HEK293 (cell line): ENCODE data around the gene RSPO4.

Experiments used
- CTCF ChIA-PET: fragments of 350-600 bp; formaldehyde crosslinking; extraction: SDS; loops from one replicate; lab custom pipeline; 2021; ENCODE audit warnings: antibody characterized with exemption; lab: Yijun Ruan, JAX
- POLR2A ChIA-PET: fragments of 300-600 bp; formaldehyde crosslinking; extraction: SDS; loops from one replicate; lab custom pipeline; 2020; ENCODE audit warnings: antibody characterized with exemption, inconsistent platforms; lab: Yijun Ruan, JAX
- H3K27ac ChIP-seq: fragments of 200-500 bp; sonication (Bioruptor generic); 2 replicates; pipeline ENCODE4 v1.5.1; 2014; ENCODE audit warnings: low read depth, low read length, control low read depth, inconsistent platforms; ENCODE audit errors: extremely low read depth
- H3K36me3 ChIP-seq, 2 experiments: fragments of 200-500 bp in 1 of 2; sonication (Bioruptor generic) in 1 of 2; 1 replicate in 1 of 2; 2 replicates in 1 of 2; pipeline ENCODE4 v1.5.1; 2014 to 2017; ENCODE audit warnings: inconsistent platforms in 2 of 2, low read length in 2 of 2; ENCODE audit not compliant: control insufficient read depth in 2 of 2, insufficient read depth in 1 of 2
- H3K4me1 ChIP-seq: fragments of 200-500 bp; sonication (Bioruptor generic); 2 replicates; pipeline ENCODE4 v1.5.1; 2014; ENCODE audit warnings: mild to moderate bottlenecking, low read length, inconsistent platforms; ENCODE audit not compliant: control insufficient read depth, insufficient read depth
- H3K4me3 ChIP-seq: 2 replicates; pipeline ENCODE4 v1.5.1; 2011; ENCODE audit warnings: low read depth, mild to moderate bottlenecking, control low read depth, low read length, moderate library complexity
- H3K9me3 ChIP-seq: fragments of 200-500 bp; sonication (Bioruptor generic); 2 replicates; pipeline ENCODE4 v1.5.1; 2014; ENCODE audit warnings: low read depth, low read length, inconsistent platforms; ENCODE audit not compliant: control insufficient read depth, insufficient read depth
- MYNN ChIP-seq: fragments of 450-650 bp; formaldehyde crosslinking; IDR thresholded peaks from 2 replicates; pipeline ENCODE4 v1.5.1; 2016; ENCODE audit warnings: missing biosample characterization, missing genetic modification characterization, borderline replicate concordance
- OSR2 ChIP-seq: fragments of 450-650 bp; formaldehyde crosslinking; IDR thresholded peaks from 2 replicates; pipeline ENCODE4 v1.5.1; 2016; ENCODE audit warnings: missing biosample characterization, missing genetic modification characterization
- RBAK ChIP-seq: fragments of 450-650 bp; formaldehyde crosslinking; IDR thresholded peaks from 2 replicates; pipeline ENCODE4 v1.5.1; 2016; ENCODE audit warnings: missing biosample characterization, missing genetic modification characterization
- TCF7L2 ChIP-seq: IDR thresholded peaks from 2 replicates; pipeline ENCODE4 v1.6.1; 2011; ENCODE audit warnings: low read depth, mild to moderate bottlenecking, inconsistent platforms, low read length, moderate library complexity, borderline replicate concordance
- ZBTB11 ChIP-seq: fragments of 450-650 bp; formaldehyde crosslinking; conservative IDR thresholded peaks from 2 replicates; pipeline ENCODE4 v1.5.1; 2016; ENCODE audit warnings: low read depth, missing biosample characterization, missing genetic modification characterization
- ZNF239 ChIP-seq: fragments of 450-650 bp; formaldehyde crosslinking; IDR thresholded peaks from 2 replicates; pipeline ENCODE4 v1.5.1; 2016; ENCODE audit warnings: missing biosample characterization, missing genetic modification characterization
- ZNF311 ChIP-seq: fragments of 450-650 bp; formaldehyde crosslinking; IDR thresholded peaks from 2 replicates; pipeline ENCODE4 v1.5.1; 2017; ENCODE audit warnings: missing biosample characterization, missing genetic modification characterization, borderline replicate concordance
- ZNF433 ChIP-seq: fragments of 450-650 bp; formaldehyde crosslinking; IDR thresholded peaks from 2 replicates; pipeline ENCODE4 v1.5.1; 2016; ENCODE audit warnings: missing biosample characterization, missing genetic modification characterization, low read depth
- ZNF610 ChIP-seq: fragments of 450-650 bp; formaldehyde crosslinking; IDR thresholded peaks from 2 replicates; pipeline ENCODE4 v1.5.1; 2016; ENCODE audit warnings: missing biosample characterization, missing genetic modification characterization, borderline replicate concordance
- ZNF747 ChIP-seq: fragments of 450-650 bp; formaldehyde crosslinking; IDR thresholded peaks from 2 replicates; pipeline ENCODE4 v1.5.1; 2016; ENCODE audit warnings: missing biosample characterization, missing genetic modification characterization
- TF ChIP-seq, protein P1 (sequence below): fragments of 450-650 bp; formaldehyde crosslinking; IDR thresholded peaks from 2 replicates; pipeline ENCODE4 v1.5.1; 2016; ENCODE audit warnings: missing biosample characterization, missing genetic modification characterization
- TF ChIP-seq, protein P2 (sequence below): fragments of 450-650 bp; formaldehyde crosslinking; IDR thresholded peaks from 2 replicates; pipeline ENCODE4 v1.5.1; 2017; ENCODE audit warnings: missing biosample characterization, missing genetic modification characterization
- TF ChIP-seq, protein P3 (sequence below): fragments of 450-650 bp; formaldehyde crosslinking; IDR thresholded peaks from 2 replicates; pipeline ENCODE4 v1.5.1; 2017; ENCODE audit warnings: missing biosample characterization, missing genetic modification characterization
- TF ChIP-seq, protein P4 (sequence below): fragments of 450-650 bp; IDR thresholded peaks from 2 replicates; pipeline ENCODE4 v1.5.1; 2018; ENCODE audit warnings: missing biosample characterization, mild to moderate bottlenecking, missing genetic modification characterization
- TF ChIP-seq, protein P5 (sequence below): fragments of 450-650 bp; formaldehyde crosslinking; IDR thresholded peaks from 2 replicates; pipeline ENCODE4 v1.5.1; 2016; ENCODE audit warnings: missing biosample characterization, missing genetic modification characterization
- TF ChIP-seq, protein P6 (sequence below): fragments of 450-650 bp; formaldehyde crosslinking; IDR thresholded peaks from 2 replicates; pipeline ENCODE4 v1.5.1; 2016; ENCODE audit warnings: missing biosample characterization, missing genetic modification characterization

RSPO4 gene

GRCh38 chr20:916825-917224 lies 85.3 kb downstream of the RSPO4 start:
- Histone ChIP-seq H3K4me1 (no peaks in the 10 kb centered on the region), H3K36me3 (no peaks in the 10 kb centered on the region), H3K4me3 (no peak overlapping the region), H3K9me3 (no peaks in the 10 kb centered on the region), H3K27ac (no peak overlapping the region)
- ChIA-PET POLR2A (no interaction called here), CTCF (no interaction called here)
- no peak for TF ChIP-seq ZNF610 (tag by site-specific recombination)
- no peak for TF ChIP-seq ZNF433 (tag by site-specific recombination)
- TF ChIP-seq, protein P1, sequence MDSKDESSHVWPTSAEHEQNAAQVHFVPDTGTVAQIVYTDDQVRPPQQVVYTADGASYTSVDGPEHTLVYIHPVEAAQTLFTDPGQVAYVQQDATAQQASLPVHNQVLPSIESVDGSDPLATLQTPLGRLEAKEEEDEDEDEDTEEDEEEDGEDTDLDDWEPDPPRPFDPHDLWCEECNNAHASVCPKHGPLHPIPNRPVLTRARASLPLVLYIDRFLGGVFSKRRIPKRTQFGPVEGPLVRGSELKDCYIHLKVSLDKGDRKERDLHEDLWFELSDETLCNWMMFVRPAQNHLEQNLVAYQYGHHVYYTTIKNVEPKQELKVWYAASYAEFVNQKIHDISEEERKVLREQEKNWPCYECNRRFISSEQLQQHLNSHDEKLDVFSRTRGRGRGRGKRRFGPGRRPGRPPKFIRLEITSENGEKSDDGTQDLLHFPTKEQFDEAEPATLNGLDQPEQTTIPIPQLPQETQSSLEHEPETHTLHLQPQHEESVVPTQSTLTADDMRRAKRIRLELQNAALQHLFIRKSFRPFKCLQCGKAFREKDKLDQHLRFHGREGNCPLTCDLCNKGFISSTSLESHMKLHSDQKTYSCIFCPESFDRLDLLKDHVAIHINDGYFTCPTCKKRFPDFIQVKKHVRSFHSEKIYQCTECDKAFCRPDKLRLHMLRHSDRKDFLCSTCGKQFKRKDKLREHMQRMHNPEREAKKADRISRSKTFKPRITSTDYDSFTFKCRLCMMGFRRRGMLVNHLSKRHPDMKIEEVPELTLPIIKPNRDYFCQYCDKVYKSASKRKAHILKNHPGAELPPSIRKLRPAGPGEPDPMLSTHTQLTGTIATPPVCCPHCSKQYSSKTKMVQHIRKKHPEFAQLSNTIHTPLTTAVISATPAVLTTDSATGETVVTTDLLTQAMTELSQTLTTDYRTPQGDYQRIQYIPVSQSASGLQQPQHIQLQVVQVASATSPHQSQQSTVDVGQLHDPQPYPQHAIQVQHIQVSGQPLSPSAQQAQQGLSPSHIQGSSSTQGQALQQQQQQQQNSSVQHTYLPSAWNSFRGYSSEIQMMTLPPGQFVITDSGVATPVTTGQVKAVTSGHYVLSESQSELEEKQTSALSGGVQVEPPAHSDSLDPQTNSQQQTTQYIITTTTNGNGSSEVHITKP (tag by site-specific recombination), result 0 out of 2 replicates have a peak, but pooled peaks have one; percentile 27

GRCh38 chr20:916125-916799 lies 85.8 kb downstream of the RSPO4 start, which contains the start of gene ANGPT4:
Gene ANGPT4, minus strand, starts transcription at chr20:916334. Its CDS starts 120 bp downstream, at chr20:916214.
- Histone ChIP-seq H3K36me3 (no peaks in the 10 kb centered on the region), H3K4me1 (no peaks in the 10 kb centered on the region), H3K27ac (no peak within 1 kb of the TSS), H3K9me3 (no peaks in the 10 kb centered on the region), H3K4me3 (no peak within 1 kb of the TSS)
- ChIA-PET POLR2A (no interaction called here), CTCF (no interaction called here)
- TF ChIP-seq, protein P2, sequence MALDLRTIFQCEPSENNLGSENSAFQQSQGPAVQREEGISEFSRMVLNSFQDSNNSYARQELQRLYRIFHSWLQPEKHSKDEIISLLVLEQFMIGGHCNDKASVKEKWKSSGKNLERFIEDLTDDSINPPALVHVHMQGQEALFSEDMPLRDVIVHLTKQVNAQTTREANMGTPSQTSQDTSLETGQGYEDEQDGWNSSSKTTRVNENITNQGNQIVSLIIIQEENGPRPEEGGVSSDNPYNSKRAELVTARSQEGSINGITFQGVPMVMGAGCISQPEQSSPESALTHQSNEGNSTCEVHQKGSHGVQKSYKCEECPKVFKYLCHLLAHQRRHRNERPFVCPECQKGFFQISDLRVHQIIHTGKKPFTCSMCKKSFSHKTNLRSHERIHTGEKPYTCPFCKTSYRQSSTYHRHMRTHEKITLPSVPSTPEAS, result peak; percentile 76
- TF ChIP-seq, protein P3, sequence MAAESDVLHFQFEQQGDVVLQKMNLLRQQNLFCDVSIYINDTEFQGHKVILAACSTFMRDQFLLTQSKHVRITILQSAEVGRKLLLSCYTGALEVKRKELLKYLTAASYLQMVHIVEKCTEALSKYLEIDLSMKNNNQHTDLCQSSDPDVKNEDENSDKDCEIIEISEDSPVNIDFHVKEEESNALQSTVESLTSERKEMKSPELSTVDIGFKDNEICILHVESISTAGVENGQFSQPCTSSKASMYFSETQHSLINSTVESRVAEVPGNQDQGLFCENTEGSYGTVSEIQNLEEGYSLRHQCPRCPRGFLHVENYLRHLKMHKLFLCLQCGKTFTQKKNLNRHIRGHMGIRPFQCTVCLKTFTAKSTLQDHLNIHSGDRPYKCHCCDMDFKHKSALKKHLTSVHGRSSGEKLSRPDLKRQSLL, result no peak
- TF ChIP-seq, protein P4, sequence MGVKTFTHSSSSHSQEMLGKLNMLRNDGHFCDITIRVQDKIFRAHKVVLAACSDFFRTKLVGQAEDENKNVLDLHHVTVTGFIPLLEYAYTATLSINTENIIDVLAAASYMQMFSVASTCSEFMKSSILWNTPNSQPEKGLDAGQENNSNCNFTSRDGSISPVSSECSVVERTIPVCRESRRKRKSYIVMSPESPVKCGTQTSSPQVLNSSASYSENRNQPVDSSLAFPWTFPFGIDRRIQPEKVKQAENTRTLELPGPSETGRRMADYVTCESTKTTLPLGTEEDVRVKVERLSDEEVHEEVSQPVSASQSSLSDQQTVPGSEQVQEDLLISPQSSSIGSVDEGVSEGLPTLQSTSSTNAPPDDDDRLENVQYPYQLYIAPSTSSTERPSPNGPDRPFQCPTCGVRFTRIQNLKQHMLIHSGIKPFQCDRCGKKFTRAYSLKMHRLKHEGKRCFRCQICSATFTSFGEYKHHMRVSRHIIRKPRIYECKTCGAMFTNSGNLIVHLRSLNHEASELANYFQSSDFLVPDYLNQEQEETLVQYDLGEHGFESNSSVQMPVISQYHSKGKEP, result no peak

DNA sequence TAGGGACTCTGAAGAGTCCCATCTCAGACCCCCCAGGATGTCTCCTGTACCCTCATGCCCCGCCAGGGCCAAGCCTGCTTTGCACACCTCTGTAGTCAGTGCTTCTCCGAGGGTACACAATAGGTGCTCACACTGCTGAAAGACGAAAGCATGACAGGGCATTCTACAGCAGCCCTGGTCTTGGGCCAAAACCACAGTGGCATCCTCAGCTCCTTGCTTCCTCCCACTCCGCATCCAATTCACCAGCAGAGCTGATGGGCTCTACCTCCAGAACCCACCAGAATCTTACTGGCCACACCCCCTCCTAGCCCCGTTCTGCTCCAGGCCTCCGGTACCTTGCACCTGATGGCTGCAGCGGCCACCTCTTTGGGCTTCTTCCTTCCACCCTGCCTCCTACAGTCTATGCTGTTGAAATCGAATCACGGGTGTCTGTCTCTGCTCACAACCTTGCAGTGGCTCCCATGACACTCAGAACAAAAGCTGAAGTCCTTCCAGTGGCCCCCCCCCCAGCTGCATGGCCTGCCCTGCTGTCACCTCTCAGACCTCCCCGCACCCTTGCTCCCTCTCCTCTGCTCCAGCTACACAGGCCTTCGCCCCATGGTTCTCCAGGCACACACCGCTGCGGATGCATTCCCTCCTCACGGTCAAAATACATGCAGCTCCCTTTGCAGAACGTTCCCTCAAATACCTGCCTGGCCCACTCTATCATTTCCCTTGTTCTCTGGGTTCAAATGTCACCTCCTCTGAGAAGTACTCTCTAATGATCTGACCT lies 87.2 kb downstream of the RSPO4 start:
- ChIA-PET POLR2A (no interaction called here), CTCF (interaction anchor here (0.5 to 1.3 kb wide), 4 partner anchors 23 to 192 kb away, joined by 4 read pairs; no protein-coding TSS in a partner anchor)
- Histone ChIP-seq H3K27ac (no peak overlapping the region), H3K4me3 (no peak overlapping the region), H3K4me1 (no peaks in the 10 kb centered on the region), H3K36me3 (no peaks in the 10 kb centered on the region), H3K9me3 (no peaks in the 10 kb centered on the region)
- no peak for TF ChIP-seq ZNF239 (tag by site-specific recombination)
- no peak for TF ChIP-seq ZNF747 (tag by site-specific recombination)
- TF ChIP-seq RBAK, result no peak
- no peak for TF ChIP-seq MYNN (tag by site-specific recombination)
- no peak for TF ChIP-seq ZBTB11
- TF ChIP-seq, protein P5, sequence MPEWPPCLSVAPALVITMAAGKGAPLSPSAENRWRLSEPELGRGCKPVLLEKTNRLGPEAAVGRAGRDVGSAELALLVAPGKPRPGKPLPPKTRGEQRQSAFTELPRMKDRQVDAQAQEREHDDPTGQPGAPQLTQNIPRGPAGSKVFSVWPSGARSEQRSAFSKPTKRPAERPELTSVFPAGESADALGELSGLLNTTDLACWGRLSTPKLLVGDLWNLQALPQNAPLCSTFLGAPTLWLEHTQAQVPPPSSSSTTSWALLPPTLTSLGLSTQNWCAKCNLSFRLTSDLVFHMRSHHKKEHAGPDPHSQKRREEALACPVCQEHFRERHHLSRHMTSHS (tag by site-specific recombination), result no peak
- no peak for TF ChIP-seq ZNF311 (tag by site-specific recombination)
- no peak for TF ChIP-seq OSR2 (tag by site-specific recombination)
- TF ChIP-seq TCF7L2, result no peak
- TF ChIP-seq, protein P6, sequence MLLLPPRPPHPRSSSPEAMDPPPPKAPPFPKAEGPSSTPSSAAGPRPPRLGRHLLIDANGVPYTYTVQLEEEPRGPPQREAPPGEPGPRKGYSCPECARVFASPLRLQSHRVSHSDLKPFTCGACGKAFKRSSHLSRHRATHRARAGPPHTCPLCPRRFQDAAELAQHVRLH (tag by site-specific recombination), result no peak
